ENCODE measurements around the gene FAM53B. TPM values are rescaled to one million over a fixed set of nuclear protein-coding genes. Genes with fewer than 3 reads are reported as not detected.

FAM53B gene
- total RNA-seq, 4 donors from 2014 or later, result 21.9 to 42.6 (median 32.2) TPM

DNA sequence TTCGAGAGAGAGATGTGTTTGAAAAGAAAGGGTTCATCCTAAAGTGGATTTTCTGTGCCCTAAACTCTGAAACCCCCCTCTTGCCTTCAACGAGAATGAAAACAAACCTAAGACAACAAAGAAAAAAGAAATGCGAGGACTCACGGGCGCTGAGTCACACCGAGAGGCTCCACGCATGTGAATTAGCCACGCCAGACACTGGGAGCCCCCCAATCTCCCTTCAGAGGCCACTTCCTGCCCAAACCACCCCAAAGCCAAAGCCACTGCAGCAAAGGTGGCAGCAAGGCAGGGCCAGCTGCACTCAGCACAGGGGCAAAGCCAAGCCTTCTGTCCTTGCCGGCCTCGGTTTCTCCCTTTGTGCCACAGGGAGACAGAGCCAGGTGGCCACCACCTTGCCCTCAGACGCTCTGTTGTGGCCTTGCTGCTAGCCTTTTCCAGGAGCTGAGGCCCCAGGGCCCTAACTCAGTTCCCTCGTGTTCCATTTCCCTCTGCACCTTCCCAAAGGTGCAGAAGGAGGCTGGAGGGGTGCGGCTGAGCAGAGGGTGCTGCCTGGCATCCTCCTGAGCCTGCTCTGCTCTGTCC, 93.3 kb downstream of the FAM53B start:
- TF ChIP-seq, protein P1, sequence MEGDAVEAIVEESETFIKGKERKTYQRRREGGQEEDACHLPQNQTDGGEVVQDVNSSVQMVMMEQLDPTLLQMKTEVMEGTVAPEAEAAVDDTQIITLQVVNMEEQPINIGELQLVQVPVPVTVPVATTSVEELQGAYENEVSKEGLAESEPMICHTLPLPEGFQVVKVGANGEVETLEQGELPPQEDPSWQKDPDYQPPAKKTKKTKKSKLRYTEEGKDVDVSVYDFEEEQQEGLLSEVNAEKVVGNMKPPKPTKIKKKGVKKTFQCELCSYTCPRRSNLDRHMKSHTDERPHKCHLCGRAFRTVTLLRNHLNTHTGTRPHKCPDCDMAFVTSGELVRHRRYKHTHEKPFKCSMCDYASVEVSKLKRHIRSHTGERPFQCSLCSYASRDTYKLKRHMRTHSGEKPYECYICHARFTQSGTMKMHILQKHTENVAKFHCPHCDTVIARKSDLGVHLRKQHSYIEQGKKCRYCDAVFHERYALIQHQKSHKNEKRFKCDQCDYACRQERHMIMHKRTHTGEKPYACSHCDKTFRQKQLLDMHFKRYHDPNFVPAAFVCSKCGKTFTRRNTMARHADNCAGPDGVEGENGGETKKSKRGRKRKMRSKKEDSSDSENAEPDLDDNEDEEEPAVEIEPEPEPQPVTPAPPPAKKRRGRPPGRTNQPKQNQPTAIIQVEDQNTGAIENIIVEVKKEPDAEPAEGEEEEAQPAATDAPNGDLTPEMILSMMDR (IDR thresholded peaks at IDR 0.05), result no peak
- DNase-seq (ENCODE audit: low spot score) (no peak), ATAC-seq (ENCODE audit: low FRiP score) (no peak)

DNA sequence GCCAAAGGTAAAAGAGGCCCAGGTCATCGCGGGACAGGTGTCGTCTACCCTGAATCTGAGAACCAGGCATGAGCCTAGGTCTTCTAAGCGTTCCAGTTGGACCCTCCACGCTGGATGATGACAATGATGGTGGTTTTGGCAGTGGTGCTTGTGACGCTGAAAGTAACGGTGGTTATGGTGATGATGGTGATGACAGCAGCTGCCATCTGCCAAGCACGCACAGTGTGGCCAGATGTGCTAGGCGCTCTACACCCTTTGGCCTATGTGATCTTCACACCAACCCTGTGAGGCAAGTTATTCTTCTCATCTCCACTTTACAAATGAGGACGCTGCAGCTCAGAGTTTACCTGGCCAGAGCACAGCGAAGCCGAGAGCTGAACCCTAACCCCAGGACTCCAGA, 93.9 kb downstream of the FAM53B start:
- TF ChIP-seq, protein P1 (IDR thresholded peaks at IDR 0.05), result no peak
- DNase-seq (ENCODE audit: low spot score), result no peak
- no peak for ATAC-seq (ENCODE audit: low FRiP score)

DNA sequence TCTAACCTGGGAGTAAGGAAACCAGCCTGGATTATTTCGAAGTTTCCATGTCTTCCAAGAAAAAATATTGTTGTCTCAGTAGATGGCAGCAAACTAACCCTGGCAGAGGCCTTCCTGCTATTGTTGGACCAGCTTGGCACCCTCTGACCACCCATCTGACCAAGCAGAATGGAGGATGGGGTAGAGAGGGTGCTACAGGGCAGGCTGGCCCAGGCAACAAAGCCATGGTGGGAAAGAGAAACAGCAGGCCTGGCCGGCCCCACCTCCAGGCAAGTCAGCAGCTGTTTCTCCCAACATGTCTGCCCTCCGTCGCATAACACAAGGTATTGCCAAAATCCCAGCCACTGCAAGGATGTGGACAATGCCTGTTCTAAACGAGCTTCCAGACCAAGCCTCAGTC, 95.0 kb downstream of the FAM53B start:
- no peak for ATAC-seq (ENCODE audit: low FRiP score)
- no peak for DNase-seq (ENCODE audit: low spot score)
- TF ChIP-seq, protein P1 (IDR thresholded peaks at IDR 0.05), result no peak

DNA sequence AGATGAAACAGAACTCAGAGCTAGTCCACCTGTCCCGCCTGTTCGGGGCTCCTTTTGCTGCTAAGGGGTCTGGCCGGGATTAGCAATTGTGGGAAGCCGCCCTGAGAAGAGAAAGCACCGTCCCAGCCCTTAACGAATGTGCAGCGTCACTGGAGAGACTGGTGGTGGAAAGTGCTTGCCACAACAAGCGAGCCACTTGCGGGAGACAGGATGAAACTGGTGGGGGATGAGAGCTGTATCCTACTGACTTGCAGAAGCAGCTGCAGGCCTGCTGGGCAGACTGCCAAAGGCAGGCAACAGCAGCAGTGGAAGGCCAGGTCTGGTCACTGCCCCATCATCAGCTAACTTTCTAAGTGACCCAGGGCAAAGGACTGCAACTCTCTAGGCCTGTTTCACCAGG, 95.4 kb downstream of the FAM53B start:
- DNase-seq (ENCODE audit: low spot score), result no peak
- no peak for ATAC-seq (ENCODE audit: low FRiP score)
- TF ChIP-seq, protein P1 (IDR thresholded peaks at IDR 0.05), result no peak

DNA sequence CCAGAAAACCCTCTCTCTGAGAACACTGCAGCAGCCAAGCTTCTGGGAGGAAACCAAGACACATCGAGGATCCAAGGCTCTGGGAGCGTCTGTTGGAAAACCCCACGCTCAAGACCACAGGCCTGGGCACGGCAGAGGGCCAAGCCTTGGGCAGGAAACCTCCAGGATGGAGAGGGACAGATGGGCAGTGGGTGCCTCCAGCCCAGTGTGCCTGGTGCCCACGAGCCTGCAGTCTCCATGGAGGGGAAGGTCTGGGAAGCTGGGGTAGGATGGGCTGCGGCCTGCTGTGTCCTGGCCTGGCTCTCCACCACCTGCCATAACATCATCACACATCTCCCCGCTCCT, 96.1 kb downstream of the FAM53B start:
- ATAC-seq (ENCODE audit: low FRiP score) (no peak), DNase-seq (ENCODE audit: low spot score) (no peak)
- TF ChIP-seq, protein P1 (IDR thresholded peaks at IDR 0.05), result no peak

DNA sequence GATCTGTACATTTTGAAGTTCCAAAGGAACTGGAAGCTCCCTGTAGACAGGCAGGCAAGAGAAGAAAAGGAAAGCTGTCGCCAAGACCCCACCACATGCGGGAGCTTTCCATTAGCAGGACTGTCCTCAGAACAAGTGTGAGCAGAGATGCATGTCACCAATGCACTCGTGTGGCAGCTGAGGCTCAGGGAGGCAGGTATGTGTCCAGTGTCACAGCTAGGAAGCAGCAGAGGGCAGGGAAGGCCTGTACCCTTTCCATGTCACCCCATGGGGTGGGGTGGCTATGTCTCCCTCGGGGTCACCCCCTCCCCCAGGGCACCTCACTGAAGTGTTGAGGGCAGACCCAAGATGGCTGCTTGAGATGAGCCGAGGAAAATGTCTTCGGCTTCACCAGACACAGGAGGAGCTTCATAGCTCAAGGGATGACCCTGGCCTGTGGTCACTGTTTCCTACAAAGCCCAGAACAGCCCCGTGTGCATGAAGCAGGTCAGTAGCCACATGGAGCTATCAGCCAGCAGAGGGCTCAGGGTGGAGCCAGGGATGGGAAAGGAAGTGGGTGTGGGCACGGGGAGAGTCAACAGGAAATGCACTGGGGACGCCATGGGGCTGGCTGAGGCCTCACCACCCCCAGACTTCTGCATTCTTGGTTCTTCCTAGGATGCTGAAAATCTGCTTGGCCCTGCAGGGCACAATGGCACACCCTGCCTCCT, 96.6 kb downstream of the FAM53B start:
- no peak for DNase-seq (ENCODE audit: low spot score)
- no peak for ATAC-seq (ENCODE audit: low FRiP score)
- TF ChIP-seq, protein P1 (IDR thresholded peaks at IDR 0.05), result no peak

All from omental fat pad (tissue), 4 donors.